ENCODE data around the gene CBFB.
"Not testable (repeated sequence)": the region's sequence is repeated elsewhere in the genome, so short reads cannot be mapped to it uniquely, and the experiment has no call there.

The CBFB gene

DNA sequence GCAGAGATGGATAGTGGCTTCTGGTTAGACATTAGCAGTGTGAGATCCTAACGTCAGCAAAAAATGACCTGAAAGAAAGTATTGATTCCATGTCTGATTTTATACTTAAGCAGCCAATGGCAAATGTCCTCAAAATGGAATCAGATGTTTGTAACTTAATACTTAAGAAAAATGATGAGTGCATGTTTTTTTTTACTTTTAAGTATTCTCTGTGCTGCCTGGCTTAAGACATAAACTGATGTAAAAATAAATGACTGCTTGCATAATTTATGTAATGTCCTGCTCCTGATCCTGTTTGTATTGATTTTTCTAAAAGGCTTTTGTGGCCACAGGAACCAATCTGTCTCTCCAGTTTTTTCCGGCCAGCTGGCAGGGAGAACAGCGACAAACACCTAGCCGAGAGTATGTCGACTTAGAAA, 7.4 kb downstream of the CBFB start:
- TF ChIP-seq GABPA (IDR thresholded peaks at IDR 0.05; ENCODE audit: low read depth), result no peak
- no peak for TF ChIP-seq SPI1 (IDR thresholded peaks at IDR 0.05; ENCODE audit: borderline replicate concordance, low read depth)
- TF ChIP-seq POLR2AphosphoS5 (IDR thresholded peaks at IDR 0.05; ENCODE audit: low read depth), result no peak
- TF ChIP-seq, protein P1, sequence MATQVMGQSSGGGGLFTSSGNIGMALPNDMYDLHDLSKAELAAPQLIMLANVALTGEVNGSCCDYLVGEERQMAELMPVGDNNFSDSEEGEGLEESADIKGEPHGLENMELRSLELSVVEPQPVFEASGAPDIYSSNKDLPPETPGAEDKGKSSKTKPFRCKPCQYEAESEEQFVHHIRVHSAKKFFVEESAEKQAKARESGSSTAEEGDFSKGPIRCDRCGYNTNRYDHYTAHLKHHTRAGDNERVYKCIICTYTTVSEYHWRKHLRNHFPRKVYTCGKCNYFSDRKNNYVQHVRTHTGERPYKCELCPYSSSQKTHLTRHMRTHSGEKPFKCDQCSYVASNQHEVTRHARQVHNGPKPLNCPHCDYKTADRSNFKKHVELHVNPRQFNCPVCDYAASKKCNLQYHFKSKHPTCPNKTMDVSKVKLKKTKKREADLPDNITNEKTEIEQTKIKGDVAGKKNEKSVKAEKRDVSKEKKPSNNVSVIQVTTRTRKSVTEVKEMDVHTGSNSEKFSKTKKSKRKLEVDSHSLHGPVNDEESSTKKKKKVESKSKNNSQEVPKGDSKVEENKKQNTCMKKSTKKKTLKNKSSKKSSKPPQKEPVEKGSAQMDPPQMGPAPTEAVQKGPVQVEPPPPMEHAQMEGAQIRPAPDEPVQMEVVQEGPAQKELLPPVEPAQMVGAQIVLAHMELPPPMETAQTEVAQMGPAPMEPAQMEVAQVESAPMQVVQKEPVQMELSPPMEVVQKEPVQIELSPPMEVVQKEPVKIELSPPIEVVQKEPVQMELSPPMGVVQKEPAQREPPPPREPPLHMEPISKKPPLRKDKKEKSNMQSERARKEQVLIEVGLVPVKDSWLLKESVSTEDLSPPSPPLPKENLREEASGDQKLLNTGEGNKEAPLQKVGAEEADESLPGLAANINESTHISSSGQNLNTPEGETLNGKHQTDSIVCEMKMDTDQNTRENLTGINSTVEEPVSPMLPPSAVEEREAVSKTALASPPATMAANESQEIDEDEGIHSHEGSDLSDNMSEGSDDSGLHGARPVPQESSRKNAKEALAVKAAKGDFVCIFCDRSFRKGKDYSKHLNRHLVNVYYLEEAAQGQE (IDR thresholded peaks at IDR 0.05; ENCODE audit: insufficient replicate concordance, low read depth), result no peak
- TF ChIP-seq, protein P2, sequence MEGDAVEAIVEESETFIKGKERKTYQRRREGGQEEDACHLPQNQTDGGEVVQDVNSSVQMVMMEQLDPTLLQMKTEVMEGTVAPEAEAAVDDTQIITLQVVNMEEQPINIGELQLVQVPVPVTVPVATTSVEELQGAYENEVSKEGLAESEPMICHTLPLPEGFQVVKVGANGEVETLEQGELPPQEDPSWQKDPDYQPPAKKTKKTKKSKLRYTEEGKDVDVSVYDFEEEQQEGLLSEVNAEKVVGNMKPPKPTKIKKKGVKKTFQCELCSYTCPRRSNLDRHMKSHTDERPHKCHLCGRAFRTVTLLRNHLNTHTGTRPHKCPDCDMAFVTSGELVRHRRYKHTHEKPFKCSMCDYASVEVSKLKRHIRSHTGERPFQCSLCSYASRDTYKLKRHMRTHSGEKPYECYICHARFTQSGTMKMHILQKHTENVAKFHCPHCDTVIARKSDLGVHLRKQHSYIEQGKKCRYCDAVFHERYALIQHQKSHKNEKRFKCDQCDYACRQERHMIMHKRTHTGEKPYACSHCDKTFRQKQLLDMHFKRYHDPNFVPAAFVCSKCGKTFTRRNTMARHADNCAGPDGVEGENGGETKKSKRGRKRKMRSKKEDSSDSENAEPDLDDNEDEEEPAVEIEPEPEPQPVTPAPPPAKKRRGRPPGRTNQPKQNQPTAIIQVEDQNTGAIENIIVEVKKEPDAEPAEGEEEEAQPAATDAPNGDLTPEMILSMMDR (IDR thresholded peaks at IDR 0.05; ENCODE audit: insufficient read depth, low read length), result no peak
- no peak for DNase-seq (ENCODE audit: low read depth in 1 of 2, low spot score in 1 of 2)
- H3K27me3 ChIP-seq (ENCODE audit: insufficient read depth, poor library complexity, severe bottlenecking), result no peaks in the 10 kb centered on the region
- H3K4me3 ChIP-seq (replicated peaks; ENCODE audit: insufficient read depth, low read length), result no peak overlapping the region
- H3K27ac ChIP-seq (replicated peaks), result no peak overlapping the region

DNA sequence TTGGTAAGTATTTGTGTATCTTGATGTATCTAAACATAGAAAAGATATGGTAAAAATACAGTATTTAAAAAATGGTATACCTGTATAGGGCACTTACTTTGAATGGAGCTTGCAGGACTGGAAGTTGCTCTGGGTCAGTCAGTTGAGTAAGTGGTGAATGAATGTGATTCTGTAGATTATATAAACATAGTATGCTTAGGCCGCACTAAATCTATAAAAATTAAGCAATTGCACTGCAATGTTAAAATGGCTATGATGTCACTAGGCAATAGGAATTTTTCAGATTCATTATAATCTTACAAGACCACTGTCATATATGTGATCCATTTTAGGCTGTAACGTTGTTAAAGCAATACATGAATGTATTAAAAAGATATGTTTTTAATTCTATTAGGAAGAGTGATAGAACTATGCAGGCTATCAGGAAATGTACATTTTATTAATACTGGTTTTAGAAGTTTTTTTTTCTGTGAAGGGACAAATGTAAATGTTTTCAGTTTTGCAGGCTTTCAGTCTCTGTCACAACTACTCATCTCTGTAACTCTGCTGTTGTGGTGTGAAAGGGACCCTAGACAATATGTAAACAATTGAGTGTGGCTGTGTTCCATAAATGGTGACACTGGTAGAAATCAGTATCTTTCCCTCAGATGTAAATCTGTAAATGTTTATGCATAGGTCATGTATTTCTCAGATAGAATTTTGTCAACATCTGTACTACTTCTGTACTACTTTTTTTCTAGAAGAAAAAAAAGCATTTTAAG, 10.5 kb downstream of the CBFB start:
- Histone ChIP-seq H3K27ac (replicated peaks) (no peak overlapping the region), H3K27me3 (ENCODE audit: insufficient read depth, poor library complexity, severe bottlenecking) (no peaks in the 10 kb centered on the region), H3K4me3 (replicated peaks; ENCODE audit: insufficient read depth, low read length) (no peak overlapping the region)
- TF ChIP-seq GABPA (IDR thresholded peaks at IDR 0.05; ENCODE audit: low read depth), result no peak
- TF ChIP-seq, protein P2 (IDR thresholded peaks at IDR 0.05; ENCODE audit: insufficient read depth, low read length), result no peak
- no peak for TF ChIP-seq POLR2AphosphoS5 (IDR thresholded peaks at IDR 0.05; ENCODE audit: low read depth)
- TF ChIP-seq SPI1 (IDR thresholded peaks at IDR 0.05; ENCODE audit: borderline replicate concordance, low read depth), result no peak
- no peak for DNase-seq (ENCODE audit: low read depth in 1 of 2, low spot score in 1 of 2)

DNA sequence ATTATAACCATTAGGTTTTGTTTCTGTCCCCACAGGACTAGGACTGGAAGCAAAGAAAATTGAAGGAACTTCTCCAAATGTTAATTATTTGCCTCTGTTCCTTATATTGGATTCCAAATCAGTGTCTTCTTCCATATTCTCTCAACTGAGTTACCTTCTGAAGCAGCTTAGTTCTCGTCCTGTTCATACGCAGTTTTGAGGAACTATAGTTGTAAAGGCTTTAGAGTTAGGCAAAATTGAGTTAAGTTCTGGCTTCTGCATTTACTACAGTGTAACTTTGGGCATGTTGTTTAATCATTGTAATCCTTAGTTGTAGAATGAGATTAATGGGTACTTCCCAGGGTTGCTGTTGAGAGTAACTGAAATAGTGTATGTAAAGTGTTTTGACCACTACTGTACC, 11.2 kb downstream of the CBFB start:
- H3K27me3 ChIP-seq (ENCODE audit: insufficient read depth, poor library complexity, severe bottlenecking), result no peaks in the 10 kb centered on the region
- H3K4me3 ChIP-seq (replicated peaks; ENCODE audit: insufficient read depth, low read length), result no peak overlapping the region
- TF ChIP-seq, protein P1 (IDR thresholded peaks at IDR 0.05; ENCODE audit: insufficient replicate concordance, low read depth), result no peak
- TF ChIP-seq SPI1 (IDR thresholded peaks at IDR 0.05; ENCODE audit: borderline replicate concordance, low read depth) (no peak), GABPA (IDR thresholded peaks at IDR 0.05; ENCODE audit: low read depth) (no peak), POLR2AphosphoS5 (IDR thresholded peaks at IDR 0.05; ENCODE audit: low read depth) (no peak)

DNA sequence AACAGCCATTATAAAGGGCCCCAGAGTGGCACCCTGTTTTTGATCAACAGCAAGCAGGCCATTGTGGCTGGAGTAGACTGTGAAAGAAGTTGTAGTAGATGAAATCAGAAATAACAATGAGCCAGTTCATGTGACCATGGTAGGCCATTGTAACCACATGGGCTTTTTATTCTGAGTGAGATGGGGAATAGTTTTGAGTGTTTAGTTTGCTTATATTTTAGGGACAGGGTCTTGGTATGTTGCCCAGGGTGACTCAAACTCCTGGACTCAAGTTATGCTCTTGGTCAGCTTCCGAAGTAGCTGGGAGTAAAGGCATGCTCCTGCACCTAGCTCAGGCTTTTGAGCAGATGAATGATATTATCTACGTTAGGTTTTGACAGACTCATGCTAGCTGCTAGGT, 12.0 kb downstream of the CBFB start:
- Histone ChIP-seq H3K27me3 (ENCODE audit: insufficient read depth, poor library complexity, severe bottlenecking) (no peaks in the 10 kb centered on the region), H3K4me3 (replicated peaks; ENCODE audit: insufficient read depth, low read length) (no peak overlapping the region), H3K27ac (replicated peaks) (no peak overlapping the region)
- DNase-seq (ENCODE audit: low read depth in 1 of 2, low spot score in 1 of 2), result no peak
- no peak for TF ChIP-seq GABPA (IDR thresholded peaks at IDR 0.05; ENCODE audit: low read depth)
- TF ChIP-seq, protein P2 (IDR thresholded peaks at IDR 0.05; ENCODE audit: insufficient read depth, low read length), result no peak
- no peak for TF ChIP-seq POLR2AphosphoS5 (IDR thresholded peaks at IDR 0.05; ENCODE audit: low read depth)
- no peak for TF ChIP-seq SPI1 (IDR thresholded peaks at IDR 0.05; ENCODE audit: borderline replicate concordance, low read depth)
- TF ChIP-seq, protein P1 (IDR thresholded peaks at IDR 0.05; ENCODE audit: insufficient replicate concordance, low read depth), result no peak

More for the DNA sequence above, 11.2 kb downstream of the CBFB start:
- no peak for DNase-seq (ENCODE audit: low read depth in 1 of 2, low spot score in 1 of 2)
- H3K27ac ChIP-seq (replicated peaks), result no peak overlapping the region

DNA sequence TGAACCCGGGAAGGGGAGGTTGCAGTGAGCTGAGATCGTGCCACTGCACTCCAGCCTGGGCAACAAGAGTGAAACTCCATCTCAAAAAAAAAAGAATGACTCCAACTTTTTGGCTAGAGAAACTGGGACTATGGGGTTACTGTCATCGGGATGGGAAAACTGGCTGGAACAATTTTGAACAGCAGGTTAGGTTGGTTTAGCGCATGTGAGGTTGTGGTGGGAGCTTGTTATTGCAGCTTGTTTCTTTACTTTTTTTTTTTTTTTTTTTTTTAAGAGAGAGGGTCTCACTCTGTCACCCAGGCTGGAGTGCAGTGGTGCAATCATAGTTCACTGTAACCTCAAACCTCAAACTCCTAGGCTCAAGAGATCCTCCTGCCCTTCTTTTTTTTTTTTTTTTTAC, 12.6 kb downstream of the CBFB start:
- DNase-seq (ENCODE audit: low read depth in 1 of 2, low spot score in 1 of 2); H3K27ac ChIP-seq (replicated peaks); H3K27me3 ChIP-seq (ENCODE audit: insufficient read depth, poor library complexity, severe bottlenecking); H3K4me3 ChIP-seq (replicated peaks; ENCODE audit: insufficient read depth, low read length): not testable (repeated sequence)

Data from HL-60 (cell line).